Measurements from ENCODE around the gene CDCP1.

CDCP1 gene, protein sequence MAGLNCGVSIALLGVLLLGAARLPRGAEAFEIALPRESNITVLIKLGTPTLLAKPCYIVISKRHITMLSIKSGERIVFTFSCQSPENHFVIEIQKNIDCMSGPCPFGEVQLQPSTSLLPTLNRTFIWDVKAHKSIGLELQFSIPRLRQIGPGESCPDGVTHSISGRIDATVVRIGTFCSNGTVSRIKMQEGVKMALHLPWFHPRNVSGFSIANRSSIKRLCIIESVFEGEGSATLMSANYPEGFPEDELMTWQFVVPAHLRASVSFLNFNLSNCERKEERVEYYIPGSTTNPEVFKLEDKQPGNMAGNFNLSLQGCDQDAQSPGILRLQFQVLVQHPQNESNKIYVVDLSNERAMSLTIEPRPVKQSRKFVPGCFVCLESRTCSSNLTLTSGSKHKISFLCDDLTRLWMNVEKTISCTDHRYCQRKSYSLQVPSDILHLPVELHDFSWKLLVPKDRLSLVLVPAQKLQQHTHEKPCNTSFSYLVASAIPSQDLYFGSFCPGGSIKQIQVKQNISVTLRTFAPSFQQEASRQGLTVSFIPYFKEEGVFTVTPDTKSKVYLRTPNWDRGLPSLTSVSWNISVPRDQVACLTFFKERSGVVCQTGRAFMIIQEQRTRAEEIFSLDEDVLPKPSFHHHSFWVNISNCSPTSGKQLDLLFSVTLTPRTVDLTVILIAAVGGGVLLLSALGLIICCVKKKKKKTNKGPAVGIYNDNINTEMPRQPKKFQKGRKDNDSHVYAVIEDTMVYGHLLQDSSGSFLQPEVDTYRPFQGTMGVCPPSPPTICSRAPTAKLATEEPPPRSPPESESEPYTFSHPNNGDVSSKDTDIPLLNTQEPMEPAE

DNA sequence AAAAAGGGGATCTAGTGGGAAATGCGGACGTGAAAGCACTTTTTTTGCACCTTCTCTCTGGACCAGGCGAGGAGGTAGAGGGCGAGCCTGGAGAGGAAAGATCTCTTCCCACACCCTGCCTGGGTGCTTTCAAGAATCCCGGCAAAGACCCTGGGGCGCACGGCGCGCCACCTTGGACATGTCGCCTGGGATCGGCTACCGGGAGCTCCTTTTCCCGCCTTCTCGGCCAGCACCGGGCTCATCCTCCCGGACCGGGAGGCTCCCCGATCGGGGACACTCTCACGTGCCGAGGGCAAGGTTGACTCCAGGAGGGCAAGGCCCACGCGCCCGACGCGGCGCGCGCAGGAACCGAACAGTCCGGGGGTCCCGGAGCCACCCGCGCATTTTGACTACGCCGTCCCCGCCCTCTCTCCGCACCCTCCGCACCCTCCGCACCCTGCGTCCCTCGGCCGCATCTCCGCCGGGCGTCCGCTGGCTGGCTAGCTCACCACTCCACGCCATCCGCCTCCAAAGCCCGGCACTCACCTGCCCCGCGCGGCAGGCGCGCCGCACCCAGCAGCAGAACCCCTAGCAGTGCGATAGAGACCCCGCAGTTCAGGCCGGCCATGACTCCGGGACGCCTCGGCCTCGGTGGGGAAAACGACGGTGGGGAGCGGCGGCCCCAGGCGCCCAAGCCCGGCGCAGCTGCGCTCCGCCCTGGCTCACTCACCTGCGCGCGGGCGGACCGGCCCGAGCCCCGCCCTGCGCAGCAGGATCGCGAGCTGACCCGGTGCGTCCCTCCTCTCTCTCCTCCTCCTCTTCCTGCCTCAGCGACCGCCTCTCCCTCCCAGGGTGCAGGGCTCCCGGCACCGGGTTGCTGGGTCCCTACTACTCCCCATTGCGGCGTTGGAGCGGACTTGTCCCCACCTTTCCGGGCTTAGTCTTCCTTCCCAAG is at the start of gene CDCP1:
CDCP1 (minus strand) TSS at position 698 of the 934 bp plus-strand sequence; CDS start at position 607, 91 bp downstream.
- DNase-seq (ENCODE audit: low read depth in 3 of 3, low spot score in 1 of 3), result no peak

DNA sequence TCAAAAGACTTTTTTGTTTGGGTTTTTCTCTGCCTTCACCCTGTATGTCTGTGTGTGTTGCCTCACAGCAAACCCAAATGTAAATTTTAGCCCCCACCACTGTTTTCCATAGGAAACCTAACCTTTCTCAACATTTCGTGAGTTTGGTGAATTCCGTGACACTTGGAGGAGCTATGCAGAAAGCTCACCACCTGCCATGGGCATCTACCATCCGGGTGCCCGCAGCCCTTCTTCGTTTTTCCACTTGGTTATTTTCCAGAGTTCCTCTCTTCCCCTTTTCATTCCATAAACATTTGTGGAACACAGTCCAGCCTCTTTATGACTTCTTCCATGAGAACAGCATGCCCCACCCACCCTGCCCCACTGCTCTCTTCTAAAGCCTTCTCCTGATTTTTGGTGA is 48.6 kb upstream of the CDCP1 start:
- DNase-seq (ENCODE audit: low read depth in 3 of 3, low spot score in 1 of 3), result no peak

DNA sequence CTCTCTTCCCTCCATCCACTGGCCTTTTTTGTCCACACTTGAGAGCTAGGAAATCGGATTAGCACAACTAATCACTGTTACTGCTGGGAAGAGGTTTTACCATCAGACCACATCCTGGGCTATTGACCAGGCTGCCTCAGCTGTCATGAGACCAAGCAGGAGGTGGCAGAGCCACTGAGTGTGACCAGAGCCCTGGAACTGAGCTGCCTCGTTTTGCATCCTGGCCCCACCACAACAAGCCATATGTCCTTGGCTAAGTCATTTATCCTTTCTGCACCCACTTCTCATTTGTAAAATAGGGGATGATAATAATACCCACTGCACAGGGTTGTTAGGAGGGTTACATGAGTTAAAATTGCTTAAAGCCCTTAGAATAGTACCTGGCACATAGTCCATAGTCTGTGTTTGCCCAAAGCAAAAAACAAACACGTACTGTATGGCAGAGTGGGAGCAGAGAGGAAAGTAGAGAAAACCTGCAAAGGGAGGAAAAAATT is 45.8 kb upstream of the CDCP1 start:
- DNase-seq (ENCODE audit: low read depth in 3 of 3, low spot score in 1 of 3), result no peak

DNA sequence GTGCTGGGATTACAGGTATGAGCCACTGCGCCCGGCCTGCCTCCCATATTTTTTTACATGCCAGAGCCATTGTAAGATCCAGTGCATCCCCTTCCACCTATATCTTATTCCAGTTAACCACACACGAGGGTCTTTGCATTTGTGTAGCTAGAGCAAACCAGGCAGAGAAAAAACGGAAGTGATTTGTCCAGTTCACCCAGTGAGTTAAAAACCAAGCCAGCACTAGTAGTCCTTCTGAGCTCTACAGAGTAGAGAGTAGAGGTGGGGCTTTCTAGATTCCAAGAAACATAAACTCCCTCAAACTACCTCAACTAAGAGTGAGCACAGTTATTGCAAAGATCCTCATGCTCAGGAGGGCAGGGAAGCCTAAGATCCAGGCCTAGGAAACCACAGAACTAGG is 45.2 kb upstream of the CDCP1 start:
- no peak for DNase-seq (ENCODE audit: low read depth in 3 of 3, low spot score in 1 of 3)

- no peak for DNase-seq (ENCODE audit: low read depth in 3 of 3, low spot score in 1 of 3)
Observed at GRCh38 chr3:45188719-45189659, 42.8 kb upstream of the CDCP1 start.

- DNase-seq (ENCODE audit: low read depth in 3 of 3, low spot score in 1 of 3), result no peak
Observed at GRCh38 chr3:45187694-45188141, 41.5 kb upstream of the CDCP1 start.

GRCh38 chr3:45186871-45187270 is 40.7 kb upstream of the CDCP1 start:
- no peak for DNase-seq (ENCODE audit: low read depth in 3 of 3, low spot score in 1 of 3)

GRCh38 chr3:45185461-45185860 is 39.3 kb upstream of the CDCP1 start:
- DNase-seq (ENCODE audit: low read depth in 3 of 3, low spot score in 1 of 3), result no peak

DNA sequence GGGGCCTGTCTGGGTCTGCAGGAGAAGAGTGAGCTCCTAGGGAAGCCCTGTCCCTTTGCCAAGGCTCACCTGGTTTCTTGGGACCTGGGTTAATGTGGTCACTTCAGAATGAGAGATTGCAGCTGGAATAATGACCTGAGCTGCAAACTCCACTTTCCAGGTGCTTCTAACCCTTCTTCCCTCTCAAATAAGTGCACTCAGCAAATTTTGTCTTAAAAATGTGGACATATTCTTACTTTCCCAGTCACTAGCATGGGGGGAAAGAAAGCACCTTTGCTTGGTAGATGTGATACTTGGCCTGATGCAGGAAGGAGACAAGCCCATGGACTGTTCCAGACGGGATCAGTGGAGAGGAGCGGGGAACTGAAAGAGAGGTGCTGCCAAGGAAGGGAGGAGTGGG is 38.9 kb upstream of the CDCP1 start:
- DNase-seq (ENCODE audit: low read depth in 3 of 3, low spot score in 1 of 3), result no peak

DNA sequence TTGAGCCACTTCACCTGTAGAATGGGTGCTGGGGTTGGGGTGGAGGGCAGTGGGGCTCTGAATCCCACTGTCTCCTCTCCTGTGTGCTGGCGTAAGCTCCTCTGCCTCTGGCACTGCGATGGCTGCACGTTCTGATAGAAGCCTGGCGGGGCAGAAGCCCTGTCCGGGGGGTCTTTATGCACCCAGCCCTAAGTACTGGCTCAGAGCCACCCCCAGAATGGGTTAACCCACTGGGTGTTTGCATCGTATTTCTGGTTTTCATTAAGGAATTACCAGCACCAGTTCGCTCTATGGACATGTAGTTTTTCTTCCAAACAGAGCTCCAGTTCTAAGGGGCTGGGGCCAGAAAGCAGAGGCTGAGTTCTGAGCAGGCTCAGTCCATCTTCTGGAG is 37.7 kb upstream of the CDCP1 start:
- no peak for DNase-seq (ENCODE audit: low read depth in 3 of 3, low spot score in 1 of 3)

DNA sequence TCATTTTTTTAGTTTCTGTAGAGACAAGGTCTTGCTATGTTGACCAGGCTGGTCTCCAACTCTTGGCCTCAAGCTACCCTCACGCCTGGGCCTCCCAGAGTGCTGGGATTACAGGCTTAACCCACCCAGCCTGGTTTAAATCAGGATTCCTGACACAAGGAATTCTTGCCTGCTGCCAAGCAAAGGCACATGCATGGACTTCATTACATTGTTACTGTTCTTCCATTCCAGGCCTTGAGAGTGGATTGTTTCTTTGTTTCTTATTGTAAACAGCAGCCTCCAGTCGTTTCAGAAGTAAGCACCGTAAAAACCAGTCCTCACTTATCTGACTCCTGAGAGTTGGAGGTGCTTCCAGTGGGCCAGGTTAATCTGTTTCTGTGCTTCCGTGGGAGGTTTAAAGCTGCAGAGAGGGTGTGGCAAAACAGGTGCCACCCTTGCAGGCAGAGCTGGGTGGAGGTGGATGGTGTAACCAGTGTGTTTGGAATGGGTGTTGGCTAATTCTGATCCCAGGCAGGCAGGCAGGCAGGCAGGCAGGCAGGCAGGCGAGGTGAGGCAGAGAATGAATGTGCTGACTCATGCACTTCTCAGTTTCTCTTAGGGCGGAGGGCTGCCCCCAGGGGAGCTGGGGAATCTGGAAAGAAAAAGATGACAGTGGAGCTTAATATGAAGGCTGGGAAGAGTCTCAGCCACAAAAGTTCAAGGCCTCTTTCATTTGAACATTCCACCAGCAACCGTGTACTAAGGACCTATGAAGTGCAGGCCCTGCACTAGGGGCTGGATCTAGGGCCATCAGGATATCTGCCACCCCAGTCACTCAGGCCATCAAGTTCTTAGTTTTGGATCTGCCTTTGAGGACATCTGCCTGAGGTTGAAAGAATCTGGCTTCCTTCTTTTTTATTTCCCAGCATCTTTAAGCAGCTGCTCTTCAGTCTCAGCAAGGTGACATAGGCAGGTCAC is 37.0 kb upstream of the CDCP1 start:
- no peak for DNase-seq (ENCODE audit: low read depth in 3 of 3, low spot score in 1 of 3)

- no peak for DNase-seq (ENCODE audit: low read depth in 3 of 3, low spot score in 1 of 3)
Observed at GRCh38 chr3:45181496-45181895, 35.3 kb upstream of the CDCP1 start.

DNA sequence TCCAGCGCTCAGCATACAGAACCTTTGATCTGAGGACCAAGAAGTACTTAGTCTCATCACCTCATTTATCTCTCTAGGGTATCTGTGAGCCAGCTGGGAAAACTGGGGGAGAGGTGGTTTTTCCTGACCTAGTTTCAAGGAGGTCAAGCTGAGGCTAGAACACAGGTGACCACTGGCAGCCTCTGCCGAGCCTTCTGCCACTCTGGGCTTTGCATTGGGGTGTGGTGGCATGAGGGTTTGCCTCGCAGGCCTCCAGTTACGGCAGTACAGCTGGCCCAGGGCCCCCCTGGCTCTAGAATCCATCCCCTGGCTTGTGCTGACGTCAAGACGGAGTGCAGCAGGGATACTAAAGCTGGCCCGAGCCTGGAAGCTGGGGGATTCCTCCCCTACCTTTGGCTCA is 34.7 kb upstream of the CDCP1 start:
- no peak for DNase-seq (ENCODE audit: low read depth in 3 of 3, low spot score in 1 of 3)

- DNase-seq (ENCODE audit: low read depth in 3 of 3, low spot score in 1 of 3), result no peak
Observed at GRCh38 chr3:45180051-45180450, 33.9 kb upstream of the CDCP1 start.

GRCh38 chr3:45179163-45179562 is 33.0 kb upstream of the CDCP1 start:
- DNase-seq (ENCODE audit: low read depth in 3 of 3, low spot score in 1 of 3), result no peak

GRCh38 chr3:45178183-45179023 is 32.2 kb upstream of the CDCP1 start:
- no peak for DNase-seq (ENCODE audit: low read depth in 3 of 3, low spot score in 1 of 3)

GRCh38 chr3:45176912-45177311 is 30.7 kb upstream of the CDCP1 start:
- DNase-seq (ENCODE audit: low read depth in 3 of 3, low spot score in 1 of 3), result no peak

GRCh38 chr3:45174234-45174633 is 28.1 kb upstream of the CDCP1 start:
- DNase-seq (ENCODE audit: low read depth in 3 of 3, low spot score in 1 of 3), result no peak
